ENCODE data around the gene NDST4. TPM values are rescaled to one million over a fixed set of nuclear protein-coding genes. Genes with fewer than 3 reads are reported as not detected.

The NDST4 gene
- total RNA-seq (2014; rRNA removed; shearing (Covaris generic); ENCODE audit: low replicate concordance): not detected in 2 replicates

DNA sequence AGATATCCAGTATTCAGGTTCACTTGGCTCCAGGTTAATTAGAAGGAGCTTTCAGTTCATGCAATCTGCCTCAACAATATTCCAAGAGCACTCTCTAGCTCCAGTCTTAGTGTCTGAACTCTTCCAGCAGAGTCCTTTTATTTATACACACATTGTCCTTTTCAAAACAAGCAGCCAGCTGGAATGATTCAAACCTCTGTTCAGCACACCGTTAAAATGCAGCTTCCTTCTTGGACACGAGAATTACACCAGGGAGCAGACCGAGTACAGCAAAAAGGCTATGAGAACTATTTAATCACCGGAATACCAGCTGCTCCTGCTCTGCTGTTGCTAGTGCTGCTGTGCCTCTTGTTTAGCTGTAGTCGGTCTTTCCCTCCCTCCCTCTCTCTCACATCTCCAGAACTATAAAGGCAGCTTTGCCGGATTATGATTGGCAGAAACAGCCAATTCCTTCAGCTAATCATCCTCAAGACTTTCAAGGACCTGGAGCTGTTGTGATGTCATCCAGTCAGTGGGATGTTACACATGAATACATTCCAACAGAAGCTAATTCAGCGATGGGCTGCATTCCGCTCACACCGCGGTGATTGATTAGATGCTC lies at the start of gene NDST4:
NDST4 (minus strand) TSS at position 115 of the 601 bp plus-strand sequence. CDS start 36,584 bp downstream, outside the sequence.
- H3K4me2 ChIP-seq (ENCODE audit: low read depth, low read length, poor library complexity, severe bottlenecking): no peak within 1 kb of the TSS

DNA sequence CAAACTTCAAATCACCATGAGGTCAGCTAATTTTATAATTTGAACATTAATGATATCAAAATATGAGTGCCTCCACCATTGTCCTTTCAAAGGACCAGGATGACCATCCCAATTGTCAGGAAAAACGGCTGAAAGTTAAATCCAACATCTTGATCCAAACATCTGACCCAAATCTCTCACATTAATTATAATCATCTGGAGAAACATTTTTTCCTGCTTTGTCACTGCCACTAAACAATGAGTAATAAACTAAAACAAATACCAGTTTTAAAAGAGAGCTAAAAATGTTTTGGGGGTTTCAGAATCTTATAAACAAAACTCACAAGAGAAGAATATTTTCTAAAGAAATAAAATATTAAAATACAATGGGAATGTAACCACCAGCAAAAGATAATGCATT lies 45.7 kb upstream of the NDST4 start:
- DNase-seq: no peak
- no peak overlapping the region for H3K27ac ChIP-seq (ENCODE audit: low read length)
- no peaks in the 10 kb centered on the region for H3K27me3 ChIP-seq (ENCODE audit: low read length)
- H3K9me2 ChIP-seq (replicated peaks; ENCODE audit: insufficient read depth, low read length): no peaks in the 10 kb centered on the region
- H3K4me1 ChIP-seq (ENCODE audit: low read length): no peaks in the 10 kb centered on the region
- H3K79me2 ChIP-seq (ENCODE audit: low read length): no peaks in the 10 kb centered on the region
- no peak overlapping the region for H3K9ac ChIP-seq (ENCODE audit: low read length)
- no peak overlapping the region for H3K4me2 ChIP-seq (ENCODE audit: low read depth, low read length, poor library complexity, severe bottlenecking)
- H2AFZ ChIP-seq (ENCODE audit: low read length): no peak overlapping the region
- no peak overlapping the region for H3K4me3 ChIP-seq (ENCODE audit: low read length)
- no peaks in the 10 kb centered on the region for H3K36me3 ChIP-seq (ENCODE audit: insufficient read depth, low read length)
- no peaks in the 10 kb centered on the region for H3K9me3 ChIP-seq (ENCODE audit: low read length)
- H4K20me1 ChIP-seq (ENCODE audit: insufficient read depth, low read depth, low read length): no peaks in the 10 kb centered on the region

More for the DNA sequence above, at the start of gene NDST4:
- Histone ChIP-seq H3K4me1 (ENCODE audit: low read length) (no peaks in the 10 kb centered on the region), H3K79me2 (ENCODE audit: low read length) (no peaks in the 10 kb centered on the region), H3K27ac (ENCODE audit: low read length) (no peak within 1 kb of the TSS), H2AFZ (ENCODE audit: low read length) (no peak within 1 kb of the TSS), H3K9me3 (ENCODE audit: low read length) (no peaks in the 10 kb centered on the region), H4K20me1 (ENCODE audit: insufficient read depth, low read depth, low read length) (no peaks in the 10 kb centered on the region), H3K4me3 (ENCODE audit: low read length) (no peak within 1 kb of the TSS), H3K9ac (ENCODE audit: low read length) (no peak within 1 kb of the TSS), H3K9me2 (replicated peaks; ENCODE audit: insufficient read depth, low read length) (no peaks in the 10 kb centered on the region), H3K27me3 (ENCODE audit: low read length) (no peaks in the 10 kb centered on the region), H3K36me3 (ENCODE audit: insufficient read depth, low read length) (no peaks in the 10 kb centered on the region)
- no peak for DNase-seq

- Histone ChIP-seq H4K20me1 (ENCODE audit: insufficient read depth, low read depth, low read length) (no peaks in the 10 kb centered on the region), H3K79me2 (ENCODE audit: low read length) (no peaks in the 10 kb centered on the region), H3K9ac (ENCODE audit: low read length) (no peak overlapping the region), H3K4me2 (ENCODE audit: low read depth, low read length, poor library complexity, severe bottlenecking) (no peak overlapping the region), H3K36me3 (ENCODE audit: insufficient read depth, low read length) (no peaks in the 10 kb centered on the region), H3K9me3 (ENCODE audit: low read length) (no peaks in the 10 kb centered on the region), H3K27me3 (ENCODE audit: low read length) (no peaks in the 10 kb centered on the region), H3K4me1 (ENCODE audit: low read length) (no peaks in the 10 kb centered on the region), H3K27ac (ENCODE audit: low read length) (no peak overlapping the region), H3K9me2 (replicated peaks; ENCODE audit: insufficient read depth, low read length) (no peaks in the 10 kb centered on the region), H3K4me3 (ENCODE audit: low read length) (no peak overlapping the region), H2AFZ (ENCODE audit: low read length) (no peak overlapping the region)
- DNase-seq: no peak
Measured at GRCh38 chr4:115158296-115158695, 44.9 kb upstream of the NDST4 start.

DNA sequence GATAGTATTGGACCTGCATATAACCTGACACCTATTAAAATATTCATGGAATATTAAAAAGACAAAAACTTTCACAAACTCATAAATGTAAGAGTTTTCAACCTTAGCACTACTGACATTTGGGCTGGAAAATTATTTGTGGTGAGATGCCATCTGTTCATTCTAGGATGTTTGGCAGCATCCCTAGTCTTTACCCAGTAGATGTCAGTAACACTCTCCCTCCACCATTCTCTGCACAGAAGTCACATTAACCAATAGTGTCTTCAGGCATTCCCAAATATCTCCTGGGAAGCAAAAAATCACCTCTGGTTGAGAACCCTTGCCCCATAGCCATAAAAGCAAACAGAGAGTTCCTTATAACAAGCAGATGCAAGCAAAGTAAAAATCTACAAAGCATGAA lies 41.4 kb upstream of the NDST4 start:
- H3K4me3 ChIP-seq (ENCODE audit: low read length): no peak overlapping the region
- no peak overlapping the region for H2AFZ ChIP-seq (ENCODE audit: low read length)
- no peak for DNase-seq
- no peaks in the 10 kb centered on the region for H3K36me3 ChIP-seq (ENCODE audit: insufficient read depth, low read length)
- no peaks in the 10 kb centered on the region for H3K4me1 ChIP-seq (ENCODE audit: low read length)
- H3K4me2 ChIP-seq (ENCODE audit: low read depth, low read length, poor library complexity, severe bottlenecking): no peak overlapping the region
- no peak overlapping the region for H3K9ac ChIP-seq (ENCODE audit: low read length)
- H3K9me2 ChIP-seq (replicated peaks; ENCODE audit: insufficient read depth, low read length): no peaks in the 10 kb centered on the region
- no peaks in the 10 kb centered on the region for H3K27me3 ChIP-seq (ENCODE audit: low read length)
- no peaks in the 10 kb centered on the region for H3K9me3 ChIP-seq (ENCODE audit: low read length)
- no peaks in the 10 kb centered on the region for H4K20me1 ChIP-seq (ENCODE audit: insufficient read depth, low read depth, low read length)
- H3K79me2 ChIP-seq (ENCODE audit: low read length): no peaks in the 10 kb centered on the region
- no peak overlapping the region for H3K27ac ChIP-seq (ENCODE audit: low read length)

GRCh38 chr4:115152965-115153364 lies 39.5 kb upstream of the NDST4 start:
- H3K27me3 ChIP-seq (ENCODE audit: low read length): no peaks in the 10 kb centered on the region
- no peaks in the 10 kb centered on the region for H3K79me2 ChIP-seq (ENCODE audit: low read length)
- H3K4me1 ChIP-seq (ENCODE audit: low read length): no peaks in the 10 kb centered on the region
- H2AFZ ChIP-seq (ENCODE audit: low read length): no peak overlapping the region
- no peaks in the 10 kb centered on the region for H4K20me1 ChIP-seq (ENCODE audit: insufficient read depth, low read depth, low read length)
- H3K9me2 ChIP-seq (replicated peaks; ENCODE audit: insufficient read depth, low read length): no peaks in the 10 kb centered on the region
- no peak overlapping the region for H3K4me2 ChIP-seq (ENCODE audit: low read depth, low read length, poor library complexity, severe bottlenecking)
- no peak overlapping the region for H3K4me3 ChIP-seq (ENCODE audit: low read length)
- H3K9me3 ChIP-seq (ENCODE audit: low read length): no peaks in the 10 kb centered on the region
- H3K9ac ChIP-seq (ENCODE audit: low read length): no peak overlapping the region
- no peak for DNase-seq
- H3K36me3 ChIP-seq (ENCODE audit: insufficient read depth, low read length): no peaks in the 10 kb centered on the region
- H3K27ac ChIP-seq (ENCODE audit: low read length): no peak overlapping the region

DNA sequence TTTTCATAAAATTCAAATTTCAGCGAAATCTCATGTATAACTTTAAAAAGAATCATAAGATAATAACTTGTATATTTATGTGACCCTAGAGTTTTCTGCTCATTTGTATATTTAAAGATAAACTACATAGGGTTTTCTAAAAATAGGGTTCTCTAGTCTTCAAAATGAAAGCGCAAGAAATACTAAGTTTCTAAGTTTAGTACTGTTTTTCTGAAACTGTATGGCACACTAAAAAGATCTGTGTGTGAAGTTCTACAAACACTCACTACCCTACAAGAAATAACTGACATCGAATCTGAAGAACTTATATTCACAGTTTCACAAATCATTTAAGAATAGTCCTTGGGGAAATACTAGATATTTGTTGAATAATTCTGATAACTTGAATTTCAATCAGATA lies 38.7 kb upstream of the NDST4 start:
- Histone ChIP-seq H3K79me2 (ENCODE audit: low read length) (no peaks in the 10 kb centered on the region), H3K36me3 (ENCODE audit: insufficient read depth, low read length) (no peaks in the 10 kb centered on the region), H3K27me3 (ENCODE audit: low read length) (no peaks in the 10 kb centered on the region), H4K20me1 (ENCODE audit: insufficient read depth, low read depth, low read length) (no peaks in the 10 kb centered on the region), H3K4me1 (ENCODE audit: low read length) (no peaks in the 10 kb centered on the region), H2AFZ (ENCODE audit: low read length) (no peak overlapping the region), H3K9me3 (ENCODE audit: low read length) (no peaks in the 10 kb centered on the region), H3K4me2 (ENCODE audit: low read depth, low read length, poor library complexity, severe bottlenecking) (no peak overlapping the region), H3K4me3 (ENCODE audit: low read length) (no peak overlapping the region), H3K27ac (ENCODE audit: low read length) (no peak overlapping the region), H3K9me2 (replicated peaks; ENCODE audit: insufficient read depth, low read length) (no peaks in the 10 kb centered on the region), H3K9ac (ENCODE audit: low read length) (no peak overlapping the region)
- DNase-seq: no peak

GRCh38 chr4:115149106-115149505 lies 35.7 kb upstream of the NDST4 start:
- no peaks in the 10 kb centered on the region for H4K20me1 ChIP-seq (ENCODE audit: insufficient read depth, low read depth, low read length)
- H3K27ac ChIP-seq (ENCODE audit: low read length): no peak overlapping the region
- no peaks in the 10 kb centered on the region for H3K79me2 ChIP-seq (ENCODE audit: low read length)
- no peak overlapping the region for H3K9ac ChIP-seq (ENCODE audit: low read length)
- no peaks in the 10 kb centered on the region for H3K36me3 ChIP-seq (ENCODE audit: insufficient read depth, low read length)
- no peaks in the 10 kb centered on the region for H3K9me3 ChIP-seq (ENCODE audit: low read length)
- H3K9me2 ChIP-seq (replicated peaks; ENCODE audit: insufficient read depth, low read length): no peaks in the 10 kb centered on the region
- H3K4me3 ChIP-seq (ENCODE audit: low read length): no peak overlapping the region
- DNase-seq: no peak
- H3K4me1 ChIP-seq (ENCODE audit: low read length): no peaks in the 10 kb centered on the region
- H2AFZ ChIP-seq (ENCODE audit: low read length): no peak overlapping the region
- no peak overlapping the region for H3K4me2 ChIP-seq (ENCODE audit: low read depth, low read length, poor library complexity, severe bottlenecking)
- H3K27me3 ChIP-seq (ENCODE audit: low read length): no peaks in the 10 kb centered on the region

GRCh38 chr4:115145393-115146160 lies 32.2 kb upstream of the NDST4 start:
- Histone ChIP-seq H4K20me1 (ENCODE audit: insufficient read depth, low read depth, low read length) (no peaks in the 10 kb centered on the region), H3K36me3 (ENCODE audit: insufficient read depth, low read length) (no peaks in the 10 kb centered on the region), H3K79me2 (ENCODE audit: low read length) (no peaks in the 10 kb centered on the region), H2AFZ (ENCODE audit: low read length) (no peak overlapping the region), H3K27ac (ENCODE audit: low read length) (no peak overlapping the region), H3K9me2 (replicated peaks; ENCODE audit: insufficient read depth, low read length) (no peaks in the 10 kb centered on the region), H3K9ac (ENCODE audit: low read length) (no peak overlapping the region), H3K4me3 (ENCODE audit: low read length) (no peak overlapping the region), H3K27me3 (ENCODE audit: low read length) (no peaks in the 10 kb centered on the region), H3K4me2 (ENCODE audit: low read depth, low read length, poor library complexity, severe bottlenecking) (no peak overlapping the region), H3K4me1 (ENCODE audit: low read length) (no peaks in the 10 kb centered on the region), H3K9me3 (ENCODE audit: low read length) (no peaks in the 10 kb centered on the region)
- no peak for DNase-seq

Measured in Karpas-422 (cell line).